Measurements from ENCODE around the gene DOLK. TPM values are rescaled to one million over a fixed set of nuclear protein-coding genes. Genes with fewer than 3 reads are reported as not detected.

Gene DOLK
- total RNA-seq, 1 experiment from 2014 or later, result 23.2 TPM

- H3K4me3 ChIP-seq (ENCODE audit: low read depth, low read length, poor library complexity, severe bottlenecking), result no peak overlapping the region
- intact Hi-C loops (cut with micrococcal nuclease; ENCODE audit: unreplicated experiment), result no loop called here
- H3K4me1 ChIP-seq (ENCODE audit: insufficient read depth, low read length, poor library complexity, severe bottlenecking), result no peaks in the 10 kb centered on the region
- no peaks in the 10 kb centered on the region for H3K27me3 ChIP-seq (replicated peaks; ENCODE audit: insufficient read depth, low read depth, low read length, poor library complexity)
- H3K36me3 ChIP-seq (ENCODE audit: insufficient read depth, low read length, poor library complexity, severe bottlenecking), result no peaks in the 10 kb centered on the region
- BruUV-seq (replicated peaks), result no TSS peak
- no peak for DNase-seq (ENCODE audit: low spot score)
- H3K9me3 ChIP-seq (ENCODE audit: low read depth, low read length, poor library complexity, severe bottlenecking), result no peaks in the 10 kb centered on the region
- no peak overlapping the region for H3K27ac ChIP-seq (ENCODE audit: low read depth, low read length, poor library complexity, severe bottlenecking)
- ChIA-PET POLR2A (ENCODE audit: low non-redundant PET) (no interaction called here), CTCF (no interaction called here)
- no peak for TF ChIP-seq EZH2 (IDR thresholded peaks at IDR 0.05; ENCODE audit: borderline replicate concordance, low read depth, low read length, poor library complexity, severe bottlenecking)
- no peak for TF ChIP-seq CTCF (conservative IDR thresholded peaks at IDR 0.05; ENCODE audit: low read depth, low read length)
These were observed 49.0 kb downstream of the DOLK start for GRCh38 chr9:128898382-128898781.

GRCh38 chr9:128895556-128895955 lies 51.8 kb downstream of the DOLK start:
- H3K27ac ChIP-seq (ENCODE audit: low read depth, low read length, poor library complexity, severe bottlenecking), result no peak overlapping the region
- TF ChIP-seq EZH2 (IDR thresholded peaks at IDR 0.05; ENCODE audit: borderline replicate concordance, low read depth, low read length, poor library complexity, severe bottlenecking), result no peak
- no peak for TF ChIP-seq CTCF (conservative IDR thresholded peaks at IDR 0.05; ENCODE audit: low read depth, low read length)
- H3K4me3 ChIP-seq (ENCODE audit: low read depth, low read length, poor library complexity, severe bottlenecking), result no peak overlapping the region
- no peaks in the 10 kb centered on the region for H3K4me1 ChIP-seq (ENCODE audit: insufficient read depth, low read length, poor library complexity, severe bottlenecking)
- H3K9me3 ChIP-seq (ENCODE audit: low read depth, low read length, poor library complexity, severe bottlenecking), result no peaks in the 10 kb centered on the region
- intact Hi-C loops (cut with micrococcal nuclease; ENCODE audit: unreplicated experiment), result no loop called here
- ChIA-PET POLR2A (ENCODE audit: low non-redundant PET) (no interaction called here), CTCF (no interaction called here)
- BruUV-seq (replicated peaks), result no TSS peak
- no peaks in the 10 kb centered on the region for H3K27me3 ChIP-seq (replicated peaks; ENCODE audit: insufficient read depth, low read depth, low read length, poor library complexity)
- no peaks in the 10 kb centered on the region for H3K36me3 ChIP-seq (ENCODE audit: insufficient read depth, low read length, poor library complexity, severe bottlenecking)
- DNase-seq (ENCODE audit: low spot score), result no peak

Other genes starting within 250 kb of the DOLK start
- 12.3 and 21.5 TPM in 2 replicates for gene PKN3, start 245.1 kb downstream of the DOLK start, total RNA-seq (2021)
- 32.6 and 35.2 TPM in 2 replicates for gene ZDHHC12, start 223.5 kb downstream of the DOLK start, total RNA-seq (2021)
- 12.9 and 19.6 TPM in 2 replicates for gene ZER1, start 175.7 kb downstream of the DOLK start, total RNA-seq (2021)
- 26.7 and 27.2 TPM in 2 replicates for gene TBC1D13, start 160.3 kb downstream of the DOLK start, total RNA-seq (2021)
- 45.8 and 46.7 TPM in 2 replicates for gene ENDOG, start 129.1 kb downstream of the DOLK start, total RNA-seq (2021)
- gene SPOUT1, start 117.8 kb downstream of the DOLK start, total RNA-seq (2021), result 66.4 and 67.6 TPM in 2 replicates
- 17.9 and 20.1 TPM in 2 replicates for gene KYAT1, start 65.7 kb downstream of the DOLK start, total RNA-seq (2021)
- 53.6 and 56.8 TPM in 2 replicates for gene LRRC8A, start 65.5 kb downstream of the DOLK start, total RNA-seq (2021)
- gene PHYHD1, start 26.6 kb downstream of the DOLK start, total RNA-seq (2021), result 6.3 and 8.0 TPM in 2 replicates
- 147 and 170 TPM in 2 replicates for gene NUP188, start 96 bp upstream of the DOLK start, total RNA-seq (2021)
- gene SH3GLB2, start 80.7 kb upstream of the DOLK start, total RNA-seq (2021), result 52.7 and 59.4 TPM in 2 replicates
- 26.7 and 27.7 TPM in 2 replicates for gene MIGA2, start 89.0 kb upstream of the DOLK start, total RNA-seq (2021)
- 30.2 and 30.4 TPM in 2 replicates for gene DOLPP1, start 133.5 kb upstream of the DOLK start, total RNA-seq (2021)
- gene CRAT, start 163.2 kb upstream of the DOLK start, total RNA-seq (2021), result 10.1 and 16.2 TPM in 2 replicates
- gene PTPA, start 163.8 kb upstream of the DOLK start, total RNA-seq (2021), result 153 and 157 TPM in 2 replicates
- gene IER5L, start 230.7 kb upstream of the DOLK start, total RNA-seq (2021), result 12.1 and 14.0 TPM in 2 replicates